ENCODE data around the gene P3H4.
"Not testable (repeated sequence)": the region's sequence is repeated elsewhere in the genome, so short reads cannot be mapped to it uniquely, and the experiment has no call there.

Gene P3H4

GRCh38 chr17:41792845-41793783 lies 18.6 kb downstream of the P3H4 start:
- DNase-seq = no peak

- no peak for DNase-seq
Observed at GRCh38 chr17:41787021-41787418, 24.7 kb downstream of the P3H4 start.

GRCh38 chr17:41786227-41787020 lies 25.3 kb downstream of the P3H4 start, which contains the start of gene JUP:
TSS of gene JUP (minus strand) at chr17:41786711. CDS start at chr17:41771854, 14,857 bp downstream.
- DNase-seq = no peak

- no peak for DNase-seq
Observed at GRCh38 chr17:41785859-41786226, 25.9 kb downstream of the P3H4 start.

GRCh38 chr17:41785091-41785858 lies 26.5 kb downstream of the P3H4 start:
- no peak for DNase-seq

- DNase-seq = no peak
Observed at GRCh38 chr17:41784207-41784744, 27.5 kb downstream of the P3H4 start.

- no peak for DNase-seq
Observed at GRCh38 chr17:41782142-41782541, 29.6 kb downstream of the P3H4 start.

- no peak for DNase-seq
Observed at GRCh38 chr17:41781404-41782110, 30.2 kb downstream of the P3H4 start.

- DNase-seq = no peak
Observed at GRCh38 chr17:41779954-41780353, 31.8 kb downstream of the P3H4 start.

GRCh38 chr17:41777574-41778188 lies 34.1 kb downstream of the P3H4 start:
- DNase-seq = no peak

GRCh38 chr17:41777157-41777573 lies 34.6 kb downstream of the P3H4 start:
- no peak for DNase-seq

- not testable (repeated sequence) for DNase-seq
Observed at GRCh38 chr17:41776262-41776900, 35.4 kb downstream of the P3H4 start.

- no peak for DNase-seq
Observed at GRCh38 chr17:41775394-41776226, 36.1 kb downstream of the P3H4 start.

GRCh38 chr17:41773731-41774193 lies 38.0 kb downstream of the P3H4 start:
- DNase-seq = no peak

GRCh38 chr17:41773190-41773588 lies 38.6 kb downstream of the P3H4 start:
- DNase-seq = no peak

- no peak for DNase-seq
Observed at GRCh38 chr17:41772586-41773189, 39.1 kb downstream of the P3H4 start.

- no peak for DNase-seq
Observed at GRCh38 chr17:41772218-41772585, 39.5 kb downstream of the P3H4 start.

GRCh38 chr17:41771389-41772206 lies 40.2 kb downstream of the P3H4 start:
- DNase-seq = no peak

GRCh38 chr17:41769985-41770384 lies 41.8 kb downstream of the P3H4 start:
- DNase-seq = no peak
